ENCODE results near the gene PVALB. TPM values are rescaled to one million over a fixed set of nuclear protein-coding genes. Genes with fewer than 3 reads are reported as not detected.

The PVALB gene
- total and polyA plus RNA-seq, 2 donors (not counting 3 experiments of a cell fraction or from before 2014, with no cell fraction given): not detected

- no peaks in the 10 kb centered on the region for H3K79me2 ChIP-seq (ENCODE audit: control insufficient read depth, insufficient read depth, low read length)
- H3K4me3 ChIP-seq (replicated peaks in 1 of 3; ENCODE audit: insufficient read depth in 1 of 3, low read depth in 1 of 3, low read length in 3 of 3): no peak overlapping the region
- H3K9ac ChIP-seq (replicated peaks; ENCODE audit: extremely low read depth, insufficient read depth, low read length): no peak overlapping the region
- no peaks in the 10 kb centered on the region for H4K20me1 ChIP-seq (replicated peaks; ENCODE audit: control insufficient read depth, extremely low read depth, insufficient read depth, low read length)
- POLR2A ChIA-PET: no interaction called here
- H3K9me1 ChIP-seq (replicated peaks; ENCODE audit: control insufficient read depth, extremely low read depth, insufficient read depth, low read length): no peaks in the 10 kb centered on the region
- H3K36me3 ChIP-seq (ENCODE audit: control insufficient read depth in 2 of 2, extremely low read depth in 1 of 2, insufficient read depth in 2 of 2, low read length in 2 of 2): peaks cover 0 to 9% of the 10 kb centered on the region in 2 experiments
- dilution Hi-C loops (cut with MboI; ENCODE audit: extremely low pct_ligation_motif_present, low sequenced_read_pairs) (no loop called here), intact Hi-C loops (cut with micrococcal nuclease) (no loop called here)
- no peaks in the 10 kb centered on the region for H3K4me1 ChIP-seq (ENCODE audit: control insufficient read depth, extremely low read depth, insufficient read depth, low read length)
- no peak overlapping the region for H3K27ac ChIP-seq (ENCODE audit: insufficient read depth, low read depth, low read length)
- H3K27me3 ChIP-seq (ENCODE audit: control insufficient read depth in 2 of 2, insufficient read depth in 2 of 2, low read length in 2 of 2): no peaks in the 10 kb centered on the region
- FAIRE-seq (no peak), DNase-seq (ENCODE audit: low read depth, low spot score) (no peak)
- H3K4me2 ChIP-seq (ENCODE audit: insufficient read depth, low read length): no peak overlapping the region
- H2AFZ ChIP-seq (ENCODE audit: low read depth, low read length): no peak overlapping the region
- CTCF ChIA-PET: interaction anchor here (1.1 to 2.2 kb wide), 2 partner anchors 10 to 12 kb away, joined by 3 to 10 read pairs; no protein-coding TSS in a partner anchor
- H3K9me3 ChIP-seq (replicated peaks; ENCODE audit: control insufficient read depth, insufficient read depth, low read length): no peaks in the 10 kb centered on the region
- no TSS peak for BruUV-seq (replicated peaks)
- no peak for TF ChIP-seq GATA2 (IDR thresholded peaks at IDR 0.05; ENCODE audit: insufficient read depth, insufficient read length, low read depth, low read length)
Measured at GRCh38 chr22:36761553-36762240, 55.1 kb downstream of the PVALB start.

DNA sequence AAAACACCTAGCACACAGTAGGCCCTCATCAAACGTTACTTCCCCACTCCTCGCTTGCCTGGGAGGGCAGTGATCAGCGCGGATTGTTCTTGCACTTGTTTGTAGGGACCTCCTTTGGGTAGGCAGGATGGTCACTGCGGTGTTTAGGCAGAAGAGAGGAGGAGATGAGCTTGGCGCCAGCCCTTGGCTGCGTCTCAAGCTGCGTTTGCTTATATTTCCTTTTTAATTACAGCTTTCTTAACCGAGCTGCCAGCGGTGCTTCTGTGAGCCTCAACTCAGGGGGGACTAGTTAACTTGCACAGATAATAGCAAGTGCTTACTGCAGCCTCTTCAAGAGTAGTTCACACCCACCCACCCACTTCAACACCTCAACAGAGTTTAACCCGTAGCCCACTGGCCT lies 56.0 kb downstream of the PVALB start:
- no peak overlapping the region for H3K4me3 ChIP-seq (replicated peaks in 1 of 3; ENCODE audit: insufficient read depth in 1 of 3, low read depth in 1 of 3, low read length in 3 of 3)
- no peak overlapping the region for H3K4me2 ChIP-seq (ENCODE audit: insufficient read depth, low read length)
- no peak overlapping the region for H3K9ac ChIP-seq (replicated peaks; ENCODE audit: extremely low read depth, insufficient read depth, low read length)
- H4K20me1 ChIP-seq (replicated peaks; ENCODE audit: control insufficient read depth, extremely low read depth, insufficient read depth, low read length): no peaks in the 10 kb centered on the region
- dilution Hi-C loops (cut with MboI; ENCODE audit: extremely low pct_ligation_motif_present, low sequenced_read_pairs) (no loop called here), intact Hi-C loops (cut with micrococcal nuclease) (no loop called here)
- no peaks in the 10 kb centered on the region for H3K9me1 ChIP-seq (replicated peaks; ENCODE audit: control insufficient read depth, extremely low read depth, insufficient read depth, low read length)
- no peaks in the 10 kb centered on the region for H3K27me3 ChIP-seq (ENCODE audit: control insufficient read depth in 2 of 2, insufficient read depth in 2 of 2, low read length in 2 of 2)
- H3K36me3 ChIP-seq (ENCODE audit: control insufficient read depth in 2 of 2, extremely low read depth in 1 of 2, insufficient read depth in 2 of 2, low read length in 2 of 2): peaks cover 0 to 8% of the 10 kb centered on the region in 2 experiments
- H3K4me1 ChIP-seq (ENCODE audit: control insufficient read depth, extremely low read depth, insufficient read depth, low read length): no peaks in the 10 kb centered on the region
- no peaks in the 10 kb centered on the region for H3K79me2 ChIP-seq (ENCODE audit: control insufficient read depth, insufficient read depth, low read length)
- no peak overlapping the region for H3K27ac ChIP-seq (ENCODE audit: insufficient read depth, low read depth, low read length)
- ChIA-PET CTCF (interaction anchor here (0.8 to 6.4 kb wide), 4 partner anchors 14 to 95 kb away, joined by 3 to 75 read pairs (median 6); partner anchors contain the start of gene IFT27), POLR2A (no interaction called here)
- no peak for DNase-seq (ENCODE audit: low read depth, low spot score)
- FAIRE-seq: no peak
- no peaks in the 10 kb centered on the region for H3K9me3 ChIP-seq (replicated peaks; ENCODE audit: control insufficient read depth, insufficient read depth, low read length)
- no TSS peak for BruUV-seq (replicated peaks)
- TF ChIP-seq JUN (IDR thresholded peaks at IDR 0.05; ENCODE audit: borderline replicate concordance, insufficient read depth, insufficient read length, low read depth): no peak
- TF ChIP-seq MYC (IDR thresholded peaks at IDR 0.05; ENCODE audit: low read depth, low read length): no peak
- TF ChIP-seq GATA2 (IDR thresholded peaks at IDR 0.05; ENCODE audit: insufficient read depth, insufficient read length, low read depth, low read length): no peak
- no peak for TF ChIP-seq EZH2 (IDR thresholded peaks at IDR 0.05; ENCODE audit: borderline replicate concordance, low read depth, low read length, severe bottlenecking)
- no peak for TF ChIP-seq POLR2AphosphoS5 (IDR thresholded peaks at IDR 0.05; ENCODE audit: insufficient read depth, low read depth, low read length)
- no peak for TF ChIP-seq FOS (IDR thresholded peaks at IDR 0.05; ENCODE audit: borderline replicate concordance, insufficient read depth, low read length)
- no peak for TF ChIP-seq POLR2A (IDR thresholded peaks at IDR 0.05; ENCODE audit: low read depth, low read length)
- TF ChIP-seq, protein P1, sequence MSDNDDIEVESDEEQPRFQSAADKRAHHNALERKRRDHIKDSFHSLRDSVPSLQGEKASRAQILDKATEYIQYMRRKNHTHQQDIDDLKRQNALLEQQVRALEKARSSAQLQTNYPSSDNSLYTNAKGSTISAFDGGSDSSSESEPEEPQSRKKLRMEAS (IDR thresholded peaks at IDR 0.05; ENCODE audit: insufficient read depth, insufficient read length): no peak
- TF ChIP-seq CTCF (IDR thresholded peaks at IDR 0.05; ENCODE audit: extremely low read depth in 1 of 2, insufficient read depth in 1 of 2, low read depth in 1 of 2, low read length in 2 of 2): no peak
- H2AFZ ChIP-seq (ENCODE audit: low read depth, low read length): no peak overlapping the region
